Astrocyte (in vitro differentiated cells and primary cell): ENCODE results near the gene AIFM2.

Experiments
- EZH2 ChIP-seq: IDR thresholded peaks from 2 replicates; pipeline ENCODE4 v1.6.1; 2012; ENCODE audit warnings: mild to moderate bottlenecking, low read length, inconsistent platforms; ENCODE audit not compliant: insufficient read depth
- TF ChIP-seq, protein P1 (sequence below): IDR thresholded peaks from 2 replicates; pipeline ENCODE4 v1.5.1; 2011; ENCODE audit warnings: low read depth, mild to moderate bottlenecking, inconsistent platforms, low read length, moderate library complexity; ENCODE audit not compliant: insufficient read depth

DNA sequence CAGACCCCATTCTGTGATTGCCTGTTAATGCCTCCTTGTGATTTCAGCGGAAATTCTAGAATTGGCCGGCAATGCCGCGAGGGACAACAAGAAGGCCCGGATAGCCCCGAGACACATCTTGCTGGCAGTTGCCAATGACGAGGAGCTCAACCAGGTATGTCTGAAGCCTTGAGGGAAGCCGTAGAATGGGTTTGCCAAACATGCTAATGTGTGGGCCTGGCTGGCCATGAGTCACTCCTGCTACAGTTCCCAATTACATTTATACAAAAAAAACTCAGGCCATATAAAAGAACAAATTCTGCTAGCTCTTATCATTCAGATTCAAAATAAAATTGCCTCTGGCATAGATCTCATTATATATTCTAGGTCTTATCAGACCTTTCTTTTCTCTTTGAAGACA is 42.6 kb downstream of the AIFM2 start:
- TF ChIP-seq EZH2 = no peak
- TF ChIP-seq, protein P1, sequence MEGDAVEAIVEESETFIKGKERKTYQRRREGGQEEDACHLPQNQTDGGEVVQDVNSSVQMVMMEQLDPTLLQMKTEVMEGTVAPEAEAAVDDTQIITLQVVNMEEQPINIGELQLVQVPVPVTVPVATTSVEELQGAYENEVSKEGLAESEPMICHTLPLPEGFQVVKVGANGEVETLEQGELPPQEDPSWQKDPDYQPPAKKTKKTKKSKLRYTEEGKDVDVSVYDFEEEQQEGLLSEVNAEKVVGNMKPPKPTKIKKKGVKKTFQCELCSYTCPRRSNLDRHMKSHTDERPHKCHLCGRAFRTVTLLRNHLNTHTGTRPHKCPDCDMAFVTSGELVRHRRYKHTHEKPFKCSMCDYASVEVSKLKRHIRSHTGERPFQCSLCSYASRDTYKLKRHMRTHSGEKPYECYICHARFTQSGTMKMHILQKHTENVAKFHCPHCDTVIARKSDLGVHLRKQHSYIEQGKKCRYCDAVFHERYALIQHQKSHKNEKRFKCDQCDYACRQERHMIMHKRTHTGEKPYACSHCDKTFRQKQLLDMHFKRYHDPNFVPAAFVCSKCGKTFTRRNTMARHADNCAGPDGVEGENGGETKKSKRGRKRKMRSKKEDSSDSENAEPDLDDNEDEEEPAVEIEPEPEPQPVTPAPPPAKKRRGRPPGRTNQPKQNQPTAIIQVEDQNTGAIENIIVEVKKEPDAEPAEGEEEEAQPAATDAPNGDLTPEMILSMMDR = no peak
